B cell (primary cell): ENCODE results near the gene FXYD3. TPM values are rescaled to one million over a fixed set of nuclear protein-coding genes. Genes with fewer than 3 reads are reported as not detected.

Experiments used
- ATAC-seq: fragments of 200-7000 bp; cut with Tn5 transposase; one replicate; pipeline ENCODE4 v1.10.0; 2021; ENCODE audit warnings: low read depth, mild to moderate bottlenecking, moderate number of reproducible peaks, moderate library complexity
- CTCF ChIA-PET: fragments of 350-600 bp; sonication (Branson Sonifier 250); formaldehyde crosslinking; loops from one replicate; lab custom pipeline; 2021; ENCODE audit warnings: antibody characterized with exemption, inconsistent platforms; lab: Charles Lee
- POLR2A ChIA-PET: fragments of 350-600 bp; sonication (Branson Sonifier 250); formaldehyde crosslinking; loops from one replicate; lab custom pipeline; 2021; ENCODE audit warnings: antibody characterized with exemption; lab: Charles Lee
- DNase-seq: peaks from one replicate; pipeline ENCODE4 v3.0.0; 2013
- H2AFZ ChIP-seq: 2 replicates; pipeline ENCODE4 v1.6.1; 2012; ENCODE audit warnings: mild to moderate bottlenecking, low read depth, low read length; ENCODE audit not compliant: insufficient read depth, poor library complexity, severe bottlenecking
- H3K27ac ChIP-seq, 2 donors: 1 replicate in 1 of 2; 2 replicates in 1 of 2; pipeline ENCODE4 v1.5.1; 2012 to 2013; ENCODE audit warnings: low read length in 2 of 2, mild to moderate bottlenecking in 2 of 2, moderate library complexity in 1 of 2
- H3K27me3 ChIP-seq, 4 experiments: fragments of 200-600 bp in 1 of 4; sonication (generic) in 1 of 4; replicated peaks in 1 of 4; 1 replicate in 2 of 4; 2 replicates in 2 of 4; pipeline versions ENCODE4 v1.6.1 to v1.7.0; 2013 to 2016; ENCODE audit warnings: low read length in 3 of 4, mild to moderate bottlenecking in 2 of 4, mixed read lengths in 1 of 4, moderate library complexity in 1 of 4; ENCODE audit not compliant: insufficient read depth in 4 of 4, control insufficient read depth in 3 of 4; ENCODE audit errors: control extremely low read depth in 1 of 4
- H3K36me3 ChIP-seq, 2 experiments: replicated peaks in 1 of 2; 1 replicate in 1 of 2; 2 replicates in 1 of 2; pipeline versions ENCODE4 v1.6.1 to v1.7.1; 2013; ENCODE audit warnings: low read length in 1 of 2; ENCODE audit not compliant: insufficient read depth in 2 of 2, control insufficient read depth in 1 of 2; ENCODE audit errors: control extremely low read depth in 1 of 2, extremely low read depth in 1 of 2
- H3K4me1 ChIP-seq, 2 donors: fragments of 200-600 bp in 1 of 2; sonication (generic) in 1 of 2; 1 replicate in 1 of 2; 2 replicates in 1 of 2; pipeline versions ENCODE4 v1.5.1 to v1.6.1; 2013 to 2017; ENCODE audit warnings: low read length in 2 of 2; ENCODE audit not compliant: control insufficient read depth in 2 of 2, insufficient read depth in 2 of 2
- H3K4me2 ChIP-seq: replicated peaks from 2 replicates; pipeline ENCODE3; 2012; ENCODE audit warnings: mild to moderate bottlenecking, low read depth, low read length; ENCODE audit not compliant: poor library complexity, severe bottlenecking
- H3K4me3 ChIP-seq, 5 experiments: fragments of 200-600 bp in 1 of 5; sonication (generic) in 1 of 5; 1 replicate in 3 of 5; 2 replicates in 2 of 5; pipeline versions ENCODE4 v1.5.1 to v1.7.0; 2011 to 2016; ENCODE audit warnings: low read length in 4 of 5, mild to moderate bottlenecking in 4 of 5, low read depth in 2 of 5, control low read depth in 1 of 5, moderate library complexity in 1 of 5; ENCODE audit not compliant: insufficient read depth in 1 of 5; ENCODE audit errors: control extremely low read depth in 1 of 5, extremely low read depth in 1 of 5
- H3K79me2 ChIP-seq: fragments of 200-600 bp; sonication (generic); one replicate; pipeline ENCODE4 v1.6.0; 2016; ENCODE audit warnings: low read length; ENCODE audit not compliant: control insufficient read depth, insufficient read depth
- H3K9ac ChIP-seq: fragments of 200-600 bp; sonication (generic); 2 replicates; pipeline ENCODE4 v1.6.1; 2017; ENCODE audit warnings: mild to moderate bottlenecking, low read length, moderate library complexity
- H3K9me3 ChIP-seq, 3 donors: one replicate each; pipeline versions ENCODE4 v1.6.1 to v1.7.1; 2013; ENCODE audit warnings: low read length in 2 of 3; ENCODE audit not compliant: control insufficient read depth in 2 of 3, insufficient read depth in 1 of 3; ENCODE audit errors: control extremely low read depth in 1 of 3
- H4K20me1 ChIP-seq: 2 replicates; pipeline ENCODE4 v1.6.0; 2012; ENCODE audit warnings: mild to moderate bottlenecking, low read length; ENCODE audit not compliant: insufficient read depth, control insufficient read depth, poor library complexity, severe bottlenecking
- H3K27ac Mint-ChIP-seq: one replicate; pipeline ENCODE4 v1.8.0; 2021; ENCODE audit warnings: mixed read lengths
- H3K27me3 Mint-ChIP-seq: one replicate; pipeline ENCODE4 v1.8.0; 2021; ENCODE audit warnings: mixed read lengths
- H3K4me1 Mint-ChIP-seq: one replicate; pipeline ENCODE4 v1.8.0; 2021; ENCODE audit warnings: mixed read lengths
- H3K4me3 Mint-ChIP-seq: one replicate; pipeline ENCODE4 v1.8.0; 2021; ENCODE audit warnings: mixed read lengths
- H3K9me3 Mint-ChIP-seq: one replicate; pipeline ENCODE4 v1.8.0; 2022; ENCODE audit warnings: mixed read lengths; ENCODE audit not compliant: insufficient read depth
- CTCF ChIP-seq: fragments of 200-600 bp; IDR thresholded peaks from one replicate; pipeline ENCODE4 v1.8.0; 2022; ENCODE audit warnings: antibody characterized with exemption, mild to moderate bottlenecking
- EZH2 ChIP-seq: IDR thresholded peaks from 2 replicates; pipeline ENCODE4 v1.6.1; 2012; ENCODE audit warnings: borderline replicate concordance, low read depth, mild to moderate bottlenecking, moderate library complexity, low read length; ENCODE audit not compliant: insufficient read depth, poor library complexity, severe bottlenecking
- WGBS: methylation state at CpG from one replicate; pipeline ENCODE4 v1.1.5; 2013; ENCODE audit warnings: missing lambda C conversion rate; ENCODE audit not compliant: insufficient coverage; 5-methylcytosine and 5-hydroxymethylcytosine counted together
- intact Hi-C: fragments of 100-400 bp; cut with micrococcal nuclease; formaldehyde crosslinking; loops from one replicate; pipeline ENCODE4 v1.10.0; 2022
- polyA plus RNA-seq: library from polyadenylated mRNA; depleted of rRNA; stranded (reverse); fragments of >200 nt; gene quantifications from 2 replicates; pipeline ENCODE4 v1.2.3, GENCODE V29; 2012
- total RNA-seq, 2 donors: library from RNA; stranded (reverse); fragments of 120-200 nt in 1 of 2; gene quantifications; 1 replicate in 1 of 2; 2 replicates in 1 of 2; pipeline versions ENCODE4 v1.2.3 to v1.2.4, GENCODE V29; 2013 to 2022

Gene FXYD3
- total and polyA plus RNA-seq, 2 donors (not counting 1 experiment from before 2014, with no cell fraction given), result not detected

DNA sequence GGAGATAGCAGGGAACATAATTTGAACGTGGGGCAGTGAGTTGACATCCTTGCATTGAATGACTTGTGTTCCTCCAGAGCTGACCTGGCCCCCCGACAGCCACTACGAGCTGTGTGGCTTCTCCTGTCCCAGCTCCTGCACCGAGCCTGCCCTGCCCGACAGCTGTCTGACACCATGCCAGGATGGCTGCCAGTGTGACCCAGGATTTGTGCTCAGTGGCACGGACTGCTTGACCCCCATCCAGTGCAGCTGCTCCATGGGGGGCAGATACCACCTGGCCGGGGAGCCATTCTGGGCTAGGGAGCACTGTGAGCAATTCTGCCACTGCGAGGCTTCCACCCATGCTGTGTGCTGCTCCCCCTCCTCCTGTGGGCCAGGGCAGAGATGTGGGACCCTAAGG is 29.2 kb upstream of the FXYD3 start:
- peaks cover 87 to 90% of the 10 kb centered on the region in 2 donors for H3K4me1 ChIP-seq
- peak overlapping the region; percentile 90 to 92 for H3K27ac ChIP-seq
- no peaks in the 10 kb centered on the region for H3K36me3 ChIP-seq
- Mint-ChIP-seq H3K4me3 (peak overlapping the region; percentile 83), H3K27me3 (no peaks in the 10 kb centered on the region), H3K9me3 (no peaks in the 10 kb centered on the region), H3K4me1 (peaks cover 73% of the 10 kb centered on the region), H3K27ac (peak overlapping the region; percentile 95)
- H3K9me3 ChIP-seq, result no peaks in the 10 kb centered on the region
- 44% methylated on average over 8 of the region's 8 CpGs for WGBS
- ChIA-PET CTCF (interaction anchor here (1.1 to 14.9 kb wide), 13 partner anchors 12 to 409 kb away, joined by 3 to 192 read pairs (median 6); partner anchors contain the start of gene FXYD7), POLR2A (interaction anchor here (1.9 kb wide), 1 partner anchor 20 kb away, joined by 7 read pairs; no protein-coding TSS in a partner anchor)
- H3K27me3 ChIP-seq, result no peaks in the 10 kb centered on the region
- DNase-seq (no peak), ATAC-seq (no peak)
- H3K4me2 ChIP-seq, result peak overlapping the region; percentile 62
- intact Hi-C loops, result loop anchor here (1.0 to 5.0 kb wide), 2 partner anchors 19 to 36 kb away; no protein-coding TSS in a partner anchor
- no peak overlapping the region for H3K4me3 ChIP-seq
- peak overlapping the region; percentile 6 for H3K9ac ChIP-seq
- peak overlapping the region; percentile 59 for H2AFZ ChIP-seq
- TF ChIP-seq EZH2 (no peak), CTCF (no peak)
- H4K20me1 ChIP-seq, result no peaks in the 10 kb centered on the region
- no peaks in the 10 kb centered on the region for H3K79me2 ChIP-seq

DNA sequence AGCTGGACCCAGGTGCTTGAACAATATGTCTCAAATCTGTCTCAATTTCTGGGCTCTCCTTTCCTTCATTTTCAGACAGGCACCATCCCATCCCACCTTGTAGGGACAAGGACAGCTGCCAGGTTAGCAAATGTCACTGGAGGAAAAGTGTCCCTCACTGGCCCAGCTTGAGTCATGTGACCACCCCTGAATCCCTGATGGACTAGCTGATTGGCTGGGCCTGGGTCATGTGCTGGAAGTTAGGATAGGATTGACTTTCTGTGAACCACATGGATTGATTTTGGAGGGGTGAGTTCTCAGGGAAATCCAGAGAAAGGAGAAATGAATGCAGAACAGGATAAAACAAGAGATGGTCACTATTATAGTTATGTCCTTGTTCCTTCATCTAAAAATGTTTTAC is 28.2 kb upstream of the FXYD3 start:
- ATAC-seq (no peak), DNase-seq (no peak)
- Mint-ChIP-seq H3K27ac (peak overlapping the region; percentile 91), H3K27me3 (no peaks in the 10 kb centered on the region), H3K4me1 (peaks cover 71% of the 10 kb centered on the region), H3K4me3 (peak overlapping the region; percentile 26), H3K9me3 (no peaks in the 10 kb centered on the region)
- no peak for TF ChIP-seq EZH2
- TF ChIP-seq CTCF, result no peak
- Histone ChIP-seq H4K20me1 (no peaks in the 10 kb centered on the region), H3K9ac (no peak overlapping the region), H3K27ac (peak overlapping the region; percentile 90 to 92), H3K27me3 (no peaks in the 10 kb centered on the region), H3K4me3 (no peak overlapping the region), H3K4me2 (peak overlapping the region; percentile 62), H3K4me1 (peaks cover 83% of the 10 kb centered on the region in 2 donors), H3K79me2 (no peaks in the 10 kb centered on the region), H3K36me3 (no peaks in the 10 kb centered on the region), H2AFZ (no peak overlapping the region), H3K9me3 (no peaks in the 10 kb centered on the region)
- ChIA-PET CTCF (interaction anchor here (0.6 to 14.9 kb wide), 8 partner anchors 10 to 408 kb away, joined by 3 to 192 read pairs (median 5); no protein-coding TSS in a partner anchor), POLR2A (no interaction called here)
- intact Hi-C loops, result loop anchor here (5.0 kb wide), 1 partner anchor 35 kb away; no protein-coding TSS in a partner anchor
